Smooth muscle cell (in vitro differentiated cells): Measurements from ENCODE around the gene IGSF21. TPM values are rescaled to one million over a fixed set of nuclear protein-coding genes. Genes with fewer than 3 reads are reported as not detected.

Source experiments
- DNase-seq: peaks from one replicate; lab custom pipeline; 2025; ENCODE audit not compliant: unreplicated experiment; lab: John Stamatoyannopoulos, UW
- H2AFZ ChIP-seq: fragments of 200-600 bp; sonication (generic); 2 replicates; pipeline ENCODE4 v1.6.0; 2016; ENCODE audit warnings: antibody characterized with exemption, low read depth, mild to moderate bottlenecking
- H3F3A ChIP-seq: fragments of 200-600 bp; sonication (generic); 2 replicates; pipeline ENCODE4 v1.6.0; 2017; ENCODE audit warnings: antibody characterized with exemption, low read depth
- H3K27ac ChIP-seq: fragments of 200-600 bp; sonication (generic); 2 replicates; pipeline ENCODE4 v1.5.1; 2016; ENCODE audit warnings: low read depth, mild to moderate bottlenecking
- H3K27me3 ChIP-seq: fragments of 200-600 bp; sonication (generic); 2 replicates; pipeline ENCODE4 v1.6.1; 2016; ENCODE audit warnings: low read depth, mild to moderate bottlenecking
- H3K36me3 ChIP-seq: fragments of 200-600 bp; sonication (generic); 2 replicates; pipeline ENCODE4 v1.5.1; 2016; ENCODE audit warnings: low read depth
- H3K4me1 ChIP-seq: fragments of 200-600 bp; sonication (generic); 2 replicates; pipeline ENCODE4 v1.5.1; 2016; ENCODE audit warnings: low read depth
- H3K4me2 ChIP-seq: fragments of 200-600 bp; sonication (generic); 2 replicates; pipeline ENCODE4 v1.6.0; 2016; ENCODE audit warnings: mild to moderate bottlenecking
- H3K4me3 ChIP-seq: fragments of 200-600 bp; sonication (generic); 2 replicates; pipeline ENCODE4 v1.5.1; 2016; ENCODE audit warnings: mild to moderate bottlenecking
- H3K79me2 ChIP-seq: fragments of 200-600 bp; sonication (generic); 2 replicates; pipeline ENCODE4 v1.6.0; 2016; ENCODE audit warnings: low read depth, mild to moderate bottlenecking
- H3K9ac ChIP-seq: fragments of 200-600 bp; sonication (generic); 2 replicates; pipeline ENCODE4 v1.6.0; 2016; ENCODE audit warnings: low read depth
- H3K9me3 ChIP-seq: fragments of 200-600 bp; sonication (generic); replicated peaks from 2 replicates; pipeline ENCODE4 v1.5.1; 2016; ENCODE audit warnings: low read depth
- H4K20me1 ChIP-seq: fragments of 200-600 bp; sonication (generic); 2 replicates; pipeline ENCODE4 v1.6.0; 2016; ENCODE audit warnings: low read depth
- WGBS: methylation state at CpG from one replicate; pipeline ENCODE4 v1.1.7; 2016; ENCODE audit warnings: low lambda C conversion rate; 5-methylcytosine and 5-hydroxymethylcytosine counted together
- polyA plus RNA-seq: library from polyadenylated mRNA; unstranded; fragments of >200 nt; fragmentation: Nextera tagmentation; extraction: Ambion mirVana; gene quantifications from 2 replicates; pipeline ENCODE4 v1.2.1, GENCODE V29; 2016
- total RNA-seq: library from RNA; depleted of rRNA; stranded (reverse); fragments of >200 nt; gene quantifications from 2 replicates; pipeline ENCODE4 v1.2.3, GENCODE V29; 2014
- TF ChIP-seq, protein P1 (sequence below): fragments of 200-600 bp; sonication (generic); IDR thresholded peaks from 2 replicates; pipeline ENCODE4 v1.5.1; 2017; ENCODE audit warnings: borderline replicate concordance, mild to moderate bottlenecking, antibody characterized with exemption; ENCODE audit not compliant: insufficient read depth, poor library complexity, severe bottlenecking

Gene IGSF21
- total and polyA plus RNA-seq, 2 experiments from 2014 or later = not detected

DNA sequence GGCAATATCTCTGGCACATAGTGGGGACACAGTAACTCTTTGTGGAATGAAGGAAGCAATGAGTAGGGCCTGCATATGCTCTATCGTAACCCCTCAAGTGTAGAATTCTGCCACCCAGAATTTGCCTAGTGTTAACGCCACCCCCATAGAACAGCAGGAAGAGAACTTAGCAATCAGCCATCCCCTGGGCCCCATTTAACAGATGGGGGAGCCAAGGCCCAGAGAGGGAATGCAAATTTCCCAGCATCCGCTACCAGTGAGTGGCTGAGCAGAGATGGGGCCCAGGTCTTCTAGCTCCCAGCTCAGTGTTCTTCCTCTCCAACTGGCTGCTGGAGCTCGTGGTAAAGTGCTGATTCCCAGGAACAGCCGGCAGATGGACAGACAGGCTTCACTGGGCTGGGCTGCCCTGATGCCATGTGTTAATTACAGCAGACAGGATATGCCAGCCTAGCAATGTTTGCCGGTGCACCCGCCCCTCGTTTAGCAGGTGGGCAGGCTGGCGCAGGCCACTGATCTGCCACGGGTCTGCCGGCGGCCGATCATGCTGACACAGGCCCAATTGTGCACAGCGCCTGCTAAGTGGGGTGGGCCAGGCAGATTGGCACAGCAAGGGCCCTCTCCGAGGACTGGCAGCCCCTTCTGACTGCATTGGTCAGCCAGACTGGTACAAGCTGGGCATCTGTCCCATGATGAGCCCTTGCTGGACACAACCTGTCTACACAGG, 171.9 kb downstream of the IGSF21 start:
- 92% methylated on average over 15 of the region's 15 CpGs for WGBS
- DNase-seq = no peak
- no peak overlapping the region for H3K4me2 ChIP-seq
- no peak overlapping the region for H3K9ac ChIP-seq
- H3K9me3 ChIP-seq = no peaks in the 10 kb centered on the region
- no peaks in the 10 kb centered on the region for H3K27me3 ChIP-seq
- no peaks in the 10 kb centered on the region for H3K36me3 ChIP-seq
- no peak overlapping the region for H3K27ac ChIP-seq
- no peaks in the 10 kb centered on the region for H3F3A ChIP-seq
- no peaks in the 10 kb centered on the region for H3K79me2 ChIP-seq
- TF ChIP-seq, protein P1, sequence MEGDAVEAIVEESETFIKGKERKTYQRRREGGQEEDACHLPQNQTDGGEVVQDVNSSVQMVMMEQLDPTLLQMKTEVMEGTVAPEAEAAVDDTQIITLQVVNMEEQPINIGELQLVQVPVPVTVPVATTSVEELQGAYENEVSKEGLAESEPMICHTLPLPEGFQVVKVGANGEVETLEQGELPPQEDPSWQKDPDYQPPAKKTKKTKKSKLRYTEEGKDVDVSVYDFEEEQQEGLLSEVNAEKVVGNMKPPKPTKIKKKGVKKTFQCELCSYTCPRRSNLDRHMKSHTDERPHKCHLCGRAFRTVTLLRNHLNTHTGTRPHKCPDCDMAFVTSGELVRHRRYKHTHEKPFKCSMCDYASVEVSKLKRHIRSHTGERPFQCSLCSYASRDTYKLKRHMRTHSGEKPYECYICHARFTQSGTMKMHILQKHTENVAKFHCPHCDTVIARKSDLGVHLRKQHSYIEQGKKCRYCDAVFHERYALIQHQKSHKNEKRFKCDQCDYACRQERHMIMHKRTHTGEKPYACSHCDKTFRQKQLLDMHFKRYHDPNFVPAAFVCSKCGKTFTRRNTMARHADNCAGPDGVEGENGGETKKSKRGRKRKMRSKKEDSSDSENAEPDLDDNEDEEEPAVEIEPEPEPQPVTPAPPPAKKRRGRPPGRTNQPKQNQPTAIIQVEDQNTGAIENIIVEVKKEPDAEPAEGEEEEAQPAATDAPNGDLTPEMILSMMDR = no peak
- no peak overlapping the region for H3K4me3 ChIP-seq
- H4K20me1 ChIP-seq = no peaks in the 10 kb centered on the region
- no peaks in the 10 kb centered on the region for H3K4me1 ChIP-seq
- no peak overlapping the region for H2AFZ ChIP-seq

DNA sequence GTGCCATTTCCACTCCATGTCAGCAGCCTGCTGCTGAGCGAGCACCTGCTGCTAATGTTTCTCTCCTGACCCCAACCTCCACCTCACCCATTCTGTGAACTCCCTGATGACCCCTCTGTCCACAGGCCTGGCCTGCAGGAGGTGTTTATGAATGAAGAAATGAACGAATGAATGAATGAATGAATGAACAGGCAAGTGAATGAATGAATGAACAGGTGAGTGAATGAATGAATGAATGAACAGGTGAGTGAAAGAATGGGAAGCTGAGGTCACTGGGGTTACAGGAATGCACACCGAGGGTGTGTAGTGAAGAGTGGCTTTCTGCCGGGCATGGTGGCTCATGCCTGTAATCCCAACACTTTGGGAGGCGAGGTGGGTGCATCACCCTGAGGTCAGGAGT, 173.4 kb downstream of the IGSF21 start:
- H3K9me3 ChIP-seq = no peaks in the 10 kb centered on the region
- 89% methylated on average over 5 of the region's 5 CpGs for WGBS
- no peak overlapping the region for H3K4me3 ChIP-seq
- H3K36me3 ChIP-seq = no peaks in the 10 kb centered on the region
- H2AFZ ChIP-seq = no peak overlapping the region
- no peaks in the 10 kb centered on the region for H4K20me1 ChIP-seq
- no peaks in the 10 kb centered on the region for H3K79me2 ChIP-seq
- H3K4me1 ChIP-seq = peaks cover 9% of the 10 kb centered on the region
- peaks cover 7% of the 10 kb centered on the region for H3K27me3 ChIP-seq
- TF ChIP-seq, protein P1 = no peak
- no peaks in the 10 kb centered on the region for H3F3A ChIP-seq
- DNase-seq = no peak
- no peak overlapping the region for H3K4me2 ChIP-seq
- no peak overlapping the region for H3K27ac ChIP-seq
- H3K9ac ChIP-seq = no peak overlapping the region

GRCh38 chr1:18282851-18283600, 175.4 kb downstream of the IGSF21 start:
- Histone ChIP-seq H3K27me3 (peaks cover 13% of the 10 kb centered on the region), H3K9me3 (no peaks in the 10 kb centered on the region), H3K4me2 (no peak overlapping the region), H4K20me1 (no peaks in the 10 kb centered on the region), H3K9ac (no peak overlapping the region), H3K4me1 (peaks cover 9% of the 10 kb centered on the region), H3K79me2 (no peaks in the 10 kb centered on the region), H3K27ac (no peak overlapping the region), H3K36me3 (no peaks in the 10 kb centered on the region), H3K4me3 (no peak overlapping the region), H2AFZ (no peak overlapping the region), H3F3A (no peaks in the 10 kb centered on the region)
- WGBS = 63% methylated on average over 13 of the region's 13 CpGs
- TF ChIP-seq, protein P1 = no peak
- no peak for DNase-seq
